Upper lobe of left lung (tissue), 4 donors: ENCODE data around the gene MAPK8.

Experiments
- CTCF ChIP-seq, 6 experiments: fragments of 450-650 bp in 4 of 6; fragments of 200-600 bp in 2 of 6; sonication (generic) in 2 of 6; IDR thresholded peaks; one replicate each; pipeline ENCODE4 v1.5.1; 2016 to 2019; ENCODE audit warnings: antibody characterized with exemption in 6 of 6
- EP300 ChIP-seq, 4 donors: sonication (generic); formaldehyde crosslinking; IDR thresholded peaks; one replicate each; pipeline ENCODE4 v1.5.1; 2017; ENCODE audit warnings: antibody characterized with exemption in 4 of 4, control low read depth in 2 of 4
- POLR2A ChIP-seq, 4 donors: fragments of 450-650 bp; IDR thresholded peaks; one replicate each; pipeline ENCODE4 v1.5.1; 2016 to 2017; ENCODE audit warnings: antibody characterized with exemption in 4 of 4, mild to moderate bottlenecking in 2 of 4
- POLR2AphosphoS5 ChIP-seq, 2 donors: sonication (generic); formaldehyde crosslinking; IDR thresholded peaks; one replicate each; pipeline ENCODE4 v1.5.1; 2017; ENCODE audit warnings: antibody characterized with exemption in 2 of 2

GRCh38 chr10:48468130-48468790 lies 161.8 kb downstream of the MAPK8 start:
- no peak for TF ChIP-seq POLR2AphosphoS5 (IDR thresholded peaks at IDR 0.05)
- TF ChIP-seq POLR2A (IDR thresholded peaks at IDR 0.05): no peak
- TF ChIP-seq CTCF (IDR thresholded peaks at IDR 0.05): no peak
- TF ChIP-seq EP300 (IDR thresholded peaks at IDR 0.05): no peak
